ENCODE data around the gene ST3GAL3.

GRCh38 chr1:43963890-43964289, 256.6 kb downstream of the ST3GAL3 start:
- TF ChIP-seq SUZ12 (IDR thresholded peaks at IDR 0.05; ENCODE audit: extremely low read depth, insufficient read depth, insufficient read length) (no peak), ZNF274 (IDR thresholded peaks at IDR 0.05; ENCODE audit: low read depth, low read length) (no peak)

Data from NT2/D1 (cell line).